HG03571 (cell line): ENCODE results near the gene DSC1.
"Not testable (repeated sequence)": the region's sequence is repeated elsewhere in the genome, so short reads cannot be mapped to it uniquely, and the experiment has no call there.

Experiments
- ATAC-seq: cut with Tn5 transposase; IDR thresholded peaks from one replicate; pipeline ENCODE4 v1.9.1; 2021; ENCODE audit not compliant: unreplicated experiment

The DSC1 gene

DNA sequence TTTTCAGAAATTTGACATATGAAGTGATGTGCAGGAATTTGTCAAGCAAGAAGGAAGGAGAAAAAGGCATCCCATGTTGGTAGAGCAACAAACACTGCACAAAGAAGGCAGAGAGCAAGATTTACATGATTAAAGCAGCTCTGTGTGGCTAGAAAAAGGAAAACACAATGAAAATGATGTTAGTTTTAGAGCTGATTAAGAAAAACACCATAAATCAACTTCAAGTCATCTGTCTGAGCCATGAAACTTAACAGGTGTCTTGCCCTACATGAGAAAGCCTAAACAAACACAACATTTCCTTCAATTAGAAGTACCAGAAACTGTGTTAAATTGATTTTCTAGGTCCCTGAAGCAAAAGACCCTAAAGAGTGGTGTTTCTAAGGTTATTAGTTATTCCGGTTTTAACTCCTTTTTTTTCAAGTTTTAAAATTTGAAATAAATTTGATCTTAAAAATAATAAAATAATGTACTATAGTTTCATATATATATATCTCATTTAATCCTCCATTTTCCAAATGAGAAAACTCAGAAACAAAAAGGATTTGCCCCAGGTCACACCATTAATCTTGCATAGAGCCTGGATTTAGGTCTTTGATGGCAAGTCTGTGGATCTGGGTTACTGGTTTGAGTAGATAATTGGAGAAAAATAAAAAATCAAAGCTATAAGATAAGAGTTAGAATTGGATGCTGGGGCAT lies 8.6 kb upstream of the DSC1 start:
- no peak for ATAC-seq

DNA sequence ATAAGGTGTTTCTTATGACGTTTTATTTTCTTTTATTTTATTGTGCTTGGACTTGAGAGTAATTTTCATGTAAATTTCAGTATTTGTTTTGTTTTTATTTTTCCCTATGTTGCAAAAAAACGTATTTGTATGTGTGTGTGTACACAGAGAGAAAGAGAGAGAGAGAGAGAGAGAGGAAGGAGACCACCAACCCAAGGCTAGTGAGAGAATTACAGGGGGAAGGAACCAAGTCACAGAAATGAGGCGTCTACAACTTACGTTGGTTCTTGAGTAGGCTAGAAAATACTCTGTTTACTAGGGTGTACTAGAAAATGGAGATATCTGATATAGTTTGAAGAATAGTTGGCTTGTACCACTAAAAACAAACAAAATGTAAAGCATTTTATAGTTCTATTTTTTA lies 7.7 kb upstream of the DSC1 start:
- no peak for ATAC-seq

DNA sequence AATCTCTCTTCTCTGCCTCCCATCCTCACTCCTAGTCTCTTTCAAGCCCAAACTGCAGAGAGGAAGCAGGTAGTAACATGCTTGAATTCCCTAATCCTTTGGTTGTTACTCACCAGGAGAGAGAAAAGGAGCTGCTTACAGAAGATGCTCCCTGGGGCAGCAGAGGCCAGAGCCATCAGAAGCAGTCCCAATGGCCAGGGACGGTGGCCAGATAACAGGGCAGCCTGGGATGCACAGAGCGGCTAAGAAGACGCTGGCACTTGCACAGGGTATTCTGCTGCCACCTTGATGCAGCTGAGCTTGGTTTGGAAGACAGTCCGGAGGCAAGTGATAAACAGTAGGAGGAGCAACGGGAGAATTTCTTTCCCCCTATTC lies 250 bp downstream of the DSC1 start:
- no peak for ATAC-seq

DNA sequence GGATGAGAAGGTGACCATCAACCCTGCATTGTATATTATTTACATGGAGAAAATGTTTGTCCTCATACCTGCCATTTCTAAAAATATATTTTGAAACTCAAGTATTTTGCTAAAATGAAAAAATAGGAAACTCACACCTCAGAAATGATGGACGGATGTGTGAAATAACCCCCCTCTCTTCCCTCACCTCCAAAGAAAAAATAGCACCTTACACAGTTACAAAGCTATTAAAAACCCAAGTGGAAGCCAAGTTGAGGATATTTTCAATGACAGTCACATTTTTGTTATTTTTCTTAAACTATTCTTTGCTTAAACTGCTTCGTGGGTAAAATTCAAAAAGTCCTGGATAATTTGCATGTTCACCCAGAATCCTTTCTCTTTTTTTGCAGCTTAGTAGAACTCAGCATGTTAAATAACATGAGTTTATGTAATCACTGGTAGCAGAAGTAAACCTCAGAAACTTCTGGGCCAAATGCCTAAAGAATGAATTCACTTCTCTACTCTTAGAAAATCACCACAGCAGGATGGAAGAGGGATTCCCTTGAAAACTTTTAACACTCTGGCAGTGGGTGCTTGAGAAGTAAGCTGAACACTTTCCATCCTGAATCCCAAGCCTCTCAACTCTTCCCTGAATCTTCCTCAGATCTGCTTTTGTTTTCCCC lies 768 bp downstream of the DSC1 start:
- no peak for ATAC-seq

DNA sequence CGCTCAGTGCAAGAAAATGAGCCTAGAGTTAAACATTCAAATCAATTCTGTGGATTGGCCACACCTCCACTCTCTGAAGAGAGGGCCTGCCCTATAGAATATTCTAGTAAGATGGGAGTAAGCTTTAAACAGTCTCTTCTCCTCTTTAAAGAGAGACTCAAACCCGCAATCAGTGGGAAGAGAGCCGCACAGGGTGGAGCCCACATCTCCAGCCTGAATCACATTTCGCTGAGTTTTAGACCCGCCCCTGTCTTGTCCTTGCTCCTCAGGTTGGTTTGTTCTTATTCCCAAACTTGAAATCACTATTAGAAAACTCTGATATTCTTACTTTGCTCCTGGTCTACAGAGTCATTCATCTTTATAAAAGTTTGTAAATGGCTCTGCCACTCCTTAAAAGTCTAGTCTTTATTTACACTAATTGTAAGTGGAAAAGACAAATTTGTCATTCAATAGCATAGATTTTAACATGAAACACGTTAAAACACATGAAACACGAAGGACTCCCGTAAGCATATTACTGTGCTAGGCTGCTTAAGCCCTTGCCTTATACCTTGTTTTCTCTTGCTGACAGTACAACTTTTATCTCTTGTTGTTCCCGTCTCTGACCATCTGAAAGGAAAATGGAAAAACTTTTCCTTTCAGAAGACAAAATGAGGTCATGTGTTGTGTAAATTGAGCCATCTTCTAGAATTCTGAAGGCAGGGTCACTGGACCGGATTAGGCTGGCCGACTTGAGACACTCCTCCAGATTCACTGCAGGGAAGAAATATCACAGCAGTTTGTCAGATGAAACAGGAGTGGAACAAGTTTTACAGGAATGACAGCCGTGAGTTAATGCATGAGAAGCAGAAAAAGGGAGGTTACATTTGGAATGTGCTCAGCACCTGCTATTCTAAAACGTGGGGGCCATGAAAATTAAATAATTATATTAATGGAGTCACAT lies 5.6 kb downstream of the DSC1 start:
- no peak for ATAC-seq

DNA sequence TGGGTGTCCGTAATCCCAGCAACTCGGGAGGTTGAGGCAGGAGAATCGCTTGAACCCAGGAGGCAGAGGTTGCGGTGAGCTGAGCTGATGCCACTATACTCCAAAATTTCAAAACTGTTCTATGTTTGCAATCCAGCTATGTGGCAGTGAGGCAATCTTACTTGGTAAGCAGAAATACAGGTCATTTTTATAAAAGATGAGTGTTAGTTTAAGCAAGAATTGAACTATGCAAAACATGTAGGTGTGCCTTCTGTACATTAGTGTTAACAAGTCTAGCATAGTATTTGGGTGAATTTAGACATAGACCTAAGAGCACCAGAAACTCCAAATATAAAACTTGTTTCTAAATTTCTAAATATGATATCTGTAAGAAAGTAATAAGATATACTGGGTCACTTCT lies 7.2 kb downstream of the DSC1 start:
- no peak for ATAC-seq

DNA sequence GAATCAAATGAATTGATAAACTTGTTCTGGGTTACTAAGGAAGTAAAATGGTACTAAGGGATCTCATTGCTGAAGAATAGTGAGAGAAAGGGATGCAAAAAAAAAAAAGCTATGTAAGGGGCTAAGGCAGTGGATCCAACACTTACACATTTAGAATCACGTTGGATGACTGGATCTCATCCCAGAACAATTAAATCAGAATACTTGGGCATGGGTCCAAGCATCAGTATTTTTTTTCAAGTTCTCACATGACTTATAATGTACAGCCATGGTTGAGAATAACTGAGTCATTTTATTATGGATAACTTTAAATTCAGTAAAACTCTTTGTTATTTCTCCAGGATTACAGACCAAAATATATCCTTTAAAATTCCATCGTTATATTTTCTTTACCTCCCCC lies 8.5 kb downstream of the DSC1 start:
- no peak for ATAC-seq

DNA sequence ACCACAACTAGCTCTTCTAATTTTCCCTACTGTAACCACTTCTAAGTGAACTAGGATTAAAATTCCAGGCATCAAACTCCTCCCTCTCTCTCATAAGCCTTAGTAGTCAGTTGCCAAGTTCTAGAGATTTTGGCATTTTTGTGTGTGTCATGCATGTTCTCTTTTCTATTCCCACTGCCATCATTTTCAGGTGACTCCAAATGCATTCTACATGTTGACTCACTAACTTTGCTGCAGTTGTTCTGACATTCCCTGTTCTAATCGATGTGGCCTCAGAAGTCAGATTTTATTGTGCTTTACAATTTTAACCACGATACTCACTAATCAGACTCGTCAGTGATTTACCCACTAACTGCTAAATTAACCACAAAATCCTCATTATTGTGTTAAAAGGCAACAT lies 13.3 kb downstream of the DSC1 start:
- no peak for ATAC-seq

DNA sequence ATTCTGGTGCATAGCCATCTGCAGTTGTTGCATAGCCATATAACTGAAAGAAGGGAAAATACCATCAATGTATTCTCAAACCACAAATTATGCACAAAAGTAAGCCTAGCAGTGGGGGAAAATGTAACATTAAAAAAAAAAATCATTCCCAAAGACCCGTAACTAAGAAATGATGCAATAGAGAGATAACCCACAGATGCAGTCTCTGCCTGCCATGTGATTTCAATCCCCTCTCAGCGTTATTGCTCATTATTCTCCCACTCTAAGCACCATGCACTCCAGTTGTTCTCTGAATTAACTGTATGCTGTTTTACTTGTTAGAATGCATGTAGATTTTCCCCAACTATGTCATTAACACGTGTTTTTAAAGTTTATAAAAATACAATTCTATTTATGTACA lies 14.1 kb downstream of the DSC1 start:
- no peak for ATAC-seq

DNA sequence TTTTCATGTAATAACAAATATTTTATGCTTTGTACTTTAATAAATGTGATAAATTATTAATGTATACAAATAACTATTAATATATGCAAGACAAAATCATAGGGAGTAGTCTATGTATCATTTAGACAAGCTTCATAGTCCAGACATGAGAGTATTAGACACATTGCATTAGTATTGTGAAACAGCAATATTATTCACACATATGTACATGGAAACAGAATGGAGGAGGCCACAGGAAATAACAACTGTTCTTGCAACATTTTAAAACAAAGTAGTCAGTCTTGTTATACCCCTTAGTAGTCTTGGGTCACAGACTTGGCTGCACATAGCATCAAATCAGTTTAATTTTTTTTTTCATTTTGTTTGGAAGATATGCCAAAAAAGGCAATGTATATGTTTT lies 15.8 kb downstream of the DSC1 start:
- no peak for ATAC-seq

DNA sequence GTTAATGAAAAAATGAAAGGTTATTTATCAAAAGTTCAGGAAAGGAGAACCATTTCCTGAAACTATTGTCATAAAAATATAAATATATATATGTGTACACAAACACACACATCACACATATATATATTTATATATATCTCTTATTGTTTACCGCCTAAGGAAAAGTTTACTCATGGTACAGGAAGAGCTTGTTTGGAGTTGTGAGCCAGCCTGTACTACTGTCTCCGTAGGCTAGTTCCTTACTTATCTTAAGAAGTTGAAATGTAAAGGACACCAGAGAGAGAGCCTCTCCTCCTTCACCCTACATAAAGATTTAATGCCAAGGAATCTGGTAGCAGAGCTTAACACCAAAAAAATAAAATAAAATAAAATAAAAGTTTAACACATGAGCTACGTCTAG lies 19.6 kb downstream of the DSC1 start:
- ATAC-seq: no peak

DNA sequence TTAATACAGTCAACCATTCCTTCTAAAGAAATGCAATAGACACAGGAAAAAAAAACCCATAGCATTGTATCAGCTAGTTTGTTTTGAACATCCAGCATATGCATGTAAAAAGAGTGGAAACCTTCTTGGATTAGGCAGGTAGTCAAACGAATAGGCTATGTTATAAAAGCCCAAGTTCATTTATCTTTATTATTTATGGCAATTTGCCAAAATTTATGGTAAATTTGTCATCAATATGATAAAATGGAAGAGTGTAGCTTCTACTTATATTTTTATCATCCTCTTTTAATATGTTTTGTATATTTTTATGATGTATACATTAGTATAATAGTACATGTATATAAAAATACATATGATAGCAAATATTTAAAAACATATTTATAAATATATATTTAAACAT lies 23.9 kb downstream of the DSC1 start:
- ATAC-seq: no peak

DNA sequence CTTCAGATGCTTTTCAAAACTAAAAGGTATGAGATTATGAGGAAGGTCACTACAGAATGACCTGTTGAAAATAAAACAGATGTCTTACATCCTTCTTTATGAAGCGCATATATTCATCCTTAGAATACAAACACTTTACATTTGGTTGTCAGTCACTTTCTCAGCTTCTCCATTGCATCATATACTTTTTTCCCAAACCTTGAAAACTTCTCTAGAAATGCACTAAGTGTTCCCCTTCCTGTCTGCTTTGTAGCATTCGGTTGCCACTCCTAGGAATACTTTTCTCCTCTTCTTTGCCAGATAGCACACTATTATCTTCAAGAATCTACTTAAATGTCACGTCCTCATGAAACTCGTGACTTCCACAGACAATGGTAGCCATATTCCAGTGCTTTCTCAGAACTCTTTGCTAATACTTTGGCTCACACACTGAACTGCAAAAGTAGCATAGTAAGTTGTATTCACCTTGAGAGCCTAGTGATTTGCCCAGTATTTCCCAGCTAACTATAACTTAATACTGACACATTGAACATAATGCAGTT lies 27.6 kb downstream of the DSC1 start:
- ATAC-seq: no peak

DNA sequence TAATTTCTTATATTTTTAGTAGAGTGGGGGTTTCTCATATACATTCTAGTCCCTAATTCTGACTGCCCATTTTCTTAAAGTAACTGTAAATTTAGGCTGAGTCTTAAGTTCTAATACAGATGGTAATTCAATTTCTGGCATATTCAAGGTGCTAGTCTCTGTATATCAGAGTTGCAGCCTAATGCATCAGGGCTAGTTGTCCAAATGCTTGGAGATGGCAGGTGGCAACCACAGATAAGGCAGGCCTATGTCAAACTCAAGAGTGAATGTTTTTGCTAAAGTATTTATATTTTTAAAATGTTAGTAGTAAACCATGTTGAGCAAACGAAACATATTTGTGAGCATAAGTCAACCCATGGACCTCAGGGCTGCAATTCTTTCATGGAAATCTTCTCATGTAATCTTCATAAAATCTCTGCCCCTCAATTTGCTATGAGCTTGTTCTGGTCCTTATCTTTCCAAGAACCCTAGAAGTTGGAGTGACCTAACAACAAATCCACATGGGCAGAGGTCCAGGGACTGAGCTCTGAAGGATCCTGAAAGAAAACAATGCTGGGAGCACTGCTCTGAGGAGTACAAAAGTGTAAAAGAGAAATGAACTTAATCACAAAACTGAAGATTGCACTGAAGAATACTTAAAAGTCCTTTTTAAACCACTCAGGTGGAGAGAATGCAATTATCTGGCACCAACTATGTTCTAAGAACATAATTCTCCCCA lies 33.1 kb downstream of the DSC1 start:
- no peak for ATAC-seq

DNA sequence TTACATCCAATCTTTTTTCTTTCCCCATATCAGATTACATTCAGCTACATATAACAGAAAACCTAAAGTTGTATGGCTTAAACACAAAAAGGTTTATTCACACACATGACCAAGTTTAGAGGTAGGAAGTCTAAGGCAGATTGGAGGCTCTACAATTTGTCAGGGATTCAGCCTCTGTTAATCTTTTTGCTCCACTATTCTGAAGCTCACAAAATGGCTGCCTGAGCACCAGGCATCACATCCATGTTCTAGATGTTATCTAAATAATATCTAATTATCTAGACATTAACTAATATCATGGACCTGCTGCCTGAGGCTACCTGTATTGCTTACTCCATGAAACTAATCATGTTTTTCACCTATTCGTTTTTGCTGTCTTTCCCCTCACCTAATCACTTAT lies 36.8 kb downstream of the DSC1 start:
- no peak for ATAC-seq

DNA sequence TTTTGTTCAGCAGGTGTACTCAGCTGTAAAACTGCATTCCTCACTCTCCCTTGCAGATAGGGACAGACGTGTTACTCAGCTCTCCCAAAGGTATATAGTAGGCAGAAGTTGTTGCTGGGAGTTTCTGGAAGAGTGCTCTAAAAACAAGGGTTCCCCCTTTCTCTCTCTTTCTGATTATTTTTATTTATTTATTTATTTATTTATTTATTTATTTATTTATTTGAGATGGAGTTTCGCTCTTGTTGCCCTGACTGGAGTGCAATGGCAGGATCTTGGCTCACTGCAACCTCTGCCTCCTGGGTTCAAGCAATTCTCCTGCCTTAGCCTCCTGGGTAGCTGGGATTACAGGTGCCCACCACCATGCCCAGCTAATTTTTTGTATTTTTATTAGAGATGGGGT lies 39.5 kb downstream of the DSC1 start:
- not testable (repeated sequence) for ATAC-seq

DNA sequence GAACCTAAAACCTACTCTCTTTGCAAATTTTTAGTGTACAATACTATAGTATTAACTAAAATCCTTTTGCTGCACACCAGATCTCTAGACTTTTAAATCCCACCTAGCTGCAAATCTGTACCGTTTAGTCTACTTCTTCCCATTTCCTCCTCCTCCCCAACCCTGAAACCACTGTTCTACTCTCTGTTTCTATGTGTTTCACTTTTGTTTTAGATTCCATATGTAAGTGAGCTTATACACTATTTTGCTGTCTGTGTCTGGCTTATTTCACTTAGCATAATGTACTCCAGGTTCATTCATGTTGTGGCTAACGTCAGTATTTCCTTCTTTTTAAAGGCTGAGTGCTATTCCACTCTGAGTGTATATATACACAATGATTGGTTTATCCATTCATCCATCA lies 42.1 kb downstream of the DSC1 start:
- ATAC-seq: no peak

DNA sequence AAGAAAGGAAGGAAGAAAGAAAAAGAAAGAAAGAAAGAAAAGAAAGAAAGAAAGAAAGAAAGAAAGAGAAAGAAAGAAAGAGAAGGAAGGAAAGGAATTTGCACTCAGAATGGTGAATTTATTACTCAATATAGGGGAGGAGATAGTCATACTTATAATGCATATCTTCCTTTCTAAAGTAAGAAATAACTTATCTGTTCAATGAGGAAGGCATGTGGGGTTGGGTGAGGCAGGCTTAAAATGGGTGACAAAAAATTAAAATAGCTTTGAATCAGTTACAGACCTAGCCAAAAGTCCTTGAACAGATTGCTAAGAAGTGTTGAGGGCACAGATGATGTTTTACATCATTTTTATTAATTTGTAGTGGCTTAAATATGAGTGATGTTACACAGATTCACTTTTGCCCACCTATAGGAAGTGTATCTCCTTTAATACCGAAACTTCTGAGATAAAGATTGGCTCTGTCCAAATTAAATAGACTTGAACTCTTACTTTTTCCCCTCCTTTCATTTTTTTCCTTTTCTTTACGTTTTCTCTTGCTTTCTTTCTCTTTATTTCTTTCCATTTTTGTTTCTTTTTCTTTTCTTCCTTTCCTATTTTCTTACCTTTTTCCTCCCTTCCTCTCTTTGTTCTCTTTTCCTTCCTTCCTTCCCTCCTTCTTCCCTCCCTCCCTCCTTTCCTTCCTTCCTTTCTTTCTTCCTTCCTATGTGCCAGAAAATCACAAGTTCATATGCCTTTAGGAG lies 45.6 kb downstream of the DSC1 start:
- ATAC-seq: no peak

DNA sequence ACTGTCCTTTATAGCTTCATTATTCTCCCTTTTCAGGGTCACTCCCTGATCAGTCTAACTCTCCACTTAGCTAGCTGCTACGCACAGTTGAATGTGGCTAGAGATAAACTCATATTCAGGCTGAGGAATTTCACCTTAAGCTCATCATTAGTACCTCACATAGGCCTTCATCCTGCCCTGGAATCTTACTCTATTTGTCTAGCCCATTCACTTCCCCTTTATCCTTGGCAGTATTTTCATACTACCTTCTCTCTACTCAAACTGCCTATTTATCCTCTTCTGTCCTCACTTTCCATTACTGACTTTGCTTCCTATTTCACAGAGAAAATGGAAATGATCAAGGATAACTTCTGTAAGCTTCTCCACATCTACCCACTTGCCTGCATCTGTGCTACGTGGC lies 49.9 kb downstream of the DSC1 start:
- ATAC-seq: no peak

DNA sequence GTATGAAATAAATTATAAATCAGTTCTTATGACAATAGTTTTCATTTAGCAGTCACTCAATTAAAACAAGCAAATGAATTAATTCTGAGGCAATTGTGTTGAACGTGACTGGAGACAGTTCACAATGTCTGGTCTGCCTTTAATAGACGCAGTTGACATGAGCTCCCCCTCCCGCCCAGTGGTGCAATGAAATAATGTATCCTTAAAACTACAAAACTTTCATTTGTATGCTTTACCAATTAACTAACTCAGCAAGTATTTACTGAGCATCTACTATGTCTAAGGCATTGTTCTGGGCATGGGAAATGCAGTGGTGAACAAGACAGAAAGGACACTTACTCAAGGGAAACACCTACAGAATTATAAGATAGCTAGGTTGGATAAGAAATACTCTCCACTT lies 56.9 kb downstream of the DSC1 start:
- ATAC-seq: no peak
